Measurements from ENCODE around the gene APOC4. TPM values are rescaled to one million over a fixed set of nuclear protein-coding genes. Genes with fewer than 3 reads are reported as not detected.
"Not testable (repeated sequence)": the region's sequence is repeated elsewhere in the genome, so short reads cannot be mapped to it uniquely, and the experiment has no call there.

The APOC4 gene, protein sequence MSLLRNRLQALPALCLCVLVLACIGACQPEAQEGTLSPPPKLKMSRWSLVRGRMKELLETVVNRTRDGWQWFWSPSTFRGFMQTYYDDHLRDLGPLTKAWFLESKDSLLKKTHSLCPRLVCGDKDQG
- total RNA-seq: not detected in 2 replicates

- DNase-seq: no peak
These were observed at the start of gene APOC4 for GRCh38 chr19:44942067-44942571. APOC4 (plus strand) TSS chr19:44942237; CDS start chr19:44942278, 41 bp downstream.

GRCh38 chr19:44892932-44893331 is 49.1 kb upstream of the APOC4 start:
- DNase-seq: no peak

GRCh38 chr19:44893332-44894051 is 48.5 kb upstream of the APOC4 start:
- no peak for DNase-seq

DNA sequence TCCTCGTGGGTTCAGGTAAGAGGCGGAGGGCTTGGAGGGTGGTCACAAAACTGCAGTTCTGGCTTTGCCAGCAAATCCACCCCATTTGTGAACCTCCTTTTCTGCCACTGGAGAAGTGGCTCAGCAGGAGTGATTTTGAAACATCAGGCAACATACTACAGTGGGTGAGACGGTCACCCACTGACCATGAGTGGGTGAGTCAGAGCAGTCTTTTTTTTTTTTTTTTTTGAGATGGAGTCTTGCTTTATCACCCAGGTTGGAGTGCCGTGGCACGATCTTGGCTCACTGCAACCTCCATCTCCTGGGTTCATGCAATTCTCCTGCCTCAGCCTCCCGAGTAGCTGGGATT is 48.0 kb upstream of the APOC4 start:
- DNase-seq: no peak

DNA sequence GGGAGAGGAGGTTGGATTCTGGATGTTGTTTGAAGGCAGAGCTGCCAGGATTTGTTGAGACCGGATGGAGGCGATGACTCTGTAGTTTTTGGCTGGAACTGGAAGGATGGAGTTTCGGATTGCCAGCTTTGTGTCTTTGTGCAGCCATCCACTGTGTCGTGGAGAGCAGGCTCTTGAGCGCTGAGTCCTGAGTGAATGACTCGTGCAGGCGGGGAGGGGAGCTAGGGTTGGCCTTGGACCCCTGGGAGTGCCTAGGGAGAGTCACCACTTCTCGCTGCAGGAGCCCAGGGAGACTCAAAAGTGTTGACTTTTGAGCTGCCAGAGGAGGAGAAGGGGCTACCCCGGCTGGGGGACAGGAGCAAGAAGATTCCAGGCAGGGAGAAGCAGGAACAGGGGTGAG is 47.1 kb upstream of the APOC4 start:
- no peak for DNase-seq

DNA sequence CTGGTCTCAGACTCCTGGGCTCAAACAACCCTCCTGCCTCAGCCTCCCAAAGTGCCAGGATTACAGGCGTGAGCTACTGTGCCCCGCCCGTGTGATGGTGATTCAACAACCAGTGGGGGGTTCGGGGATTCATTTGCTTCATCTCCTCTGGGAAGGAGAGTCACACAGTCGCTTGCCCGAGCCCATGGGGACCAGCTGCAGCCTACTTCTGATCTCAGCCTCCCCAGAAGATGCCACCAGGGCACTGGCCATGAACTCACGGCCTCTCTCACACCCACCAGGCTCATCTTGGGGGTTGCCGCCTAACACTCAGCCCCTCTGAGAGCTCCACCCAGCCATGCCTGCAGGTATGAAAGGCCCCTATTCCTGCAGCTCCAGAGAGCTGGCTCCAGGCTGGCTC is 44.2 kb upstream of the APOC4 start:
- no peak for DNase-seq

GRCh38 chr19:44900328-44901244 is 41.5 kb upstream of the APOC4 start:
- DNase-seq: no peak

DNA sequence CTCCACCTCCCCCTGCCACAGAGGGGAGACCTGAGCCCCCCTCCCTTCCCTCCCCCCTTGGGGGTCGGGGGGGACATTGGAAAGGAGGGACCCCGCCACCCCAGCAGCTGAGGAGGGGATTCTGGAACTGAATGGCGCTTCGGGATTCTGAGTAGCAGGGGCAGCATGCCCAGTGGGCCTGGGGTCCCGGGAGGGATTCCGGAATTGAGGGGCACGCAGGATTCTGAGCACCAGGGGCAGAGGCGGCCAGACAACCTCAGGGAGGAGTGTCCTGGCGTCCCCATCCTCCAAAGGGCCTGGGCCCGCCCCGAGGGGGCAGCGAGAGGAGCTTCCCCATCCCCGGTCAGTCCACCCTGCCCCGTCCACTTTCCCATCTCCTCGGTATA is 38.8 kb upstream of the APOC4 start:
- no peak for DNase-seq

DNA sequence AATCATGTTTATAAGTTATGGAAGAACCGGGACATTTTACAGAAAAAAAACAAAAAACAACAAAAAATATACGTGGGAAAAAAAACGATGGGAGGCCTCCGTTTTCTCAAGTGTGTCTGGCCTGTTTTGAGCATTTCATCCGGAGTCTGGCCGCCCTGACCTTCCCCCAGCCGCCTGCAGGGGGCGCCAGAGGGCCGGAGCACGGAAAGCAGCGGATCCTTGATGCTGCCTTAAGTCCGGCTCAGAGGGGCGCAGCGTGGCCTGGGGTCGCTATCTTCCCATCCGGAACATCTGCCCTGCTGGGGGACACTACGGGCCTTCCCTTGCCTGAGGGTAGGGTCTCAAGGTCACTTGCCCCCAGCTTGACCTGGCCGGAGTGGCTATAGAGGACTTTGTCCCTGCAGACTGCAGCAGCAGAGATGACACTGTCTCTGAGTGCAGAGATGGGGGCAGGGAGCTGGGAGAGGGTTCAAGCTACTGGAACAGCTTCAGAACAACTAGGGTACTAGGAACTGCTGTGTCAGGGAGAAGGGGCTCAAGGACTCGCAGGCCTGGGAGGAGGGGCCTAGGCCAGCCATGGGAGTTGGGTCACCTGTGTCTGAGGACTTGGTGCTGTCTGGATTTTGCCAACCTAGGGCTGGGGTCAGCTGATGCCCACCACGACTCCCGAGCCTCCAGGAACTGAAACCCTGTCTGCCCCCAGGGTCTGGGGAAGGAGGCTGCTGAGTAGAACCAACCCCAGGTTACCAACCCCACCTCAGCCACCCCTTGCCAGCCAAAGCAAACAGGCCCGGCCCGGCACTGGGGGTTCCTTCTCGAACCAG is 38.2 kb upstream of the APOC4 start:
- peak; percentile 76 for DNase-seq

GRCh38 chr19:44904426-44904994 is 37.5 kb upstream of the APOC4 start:
- DNase-seq: no peak

DNA sequence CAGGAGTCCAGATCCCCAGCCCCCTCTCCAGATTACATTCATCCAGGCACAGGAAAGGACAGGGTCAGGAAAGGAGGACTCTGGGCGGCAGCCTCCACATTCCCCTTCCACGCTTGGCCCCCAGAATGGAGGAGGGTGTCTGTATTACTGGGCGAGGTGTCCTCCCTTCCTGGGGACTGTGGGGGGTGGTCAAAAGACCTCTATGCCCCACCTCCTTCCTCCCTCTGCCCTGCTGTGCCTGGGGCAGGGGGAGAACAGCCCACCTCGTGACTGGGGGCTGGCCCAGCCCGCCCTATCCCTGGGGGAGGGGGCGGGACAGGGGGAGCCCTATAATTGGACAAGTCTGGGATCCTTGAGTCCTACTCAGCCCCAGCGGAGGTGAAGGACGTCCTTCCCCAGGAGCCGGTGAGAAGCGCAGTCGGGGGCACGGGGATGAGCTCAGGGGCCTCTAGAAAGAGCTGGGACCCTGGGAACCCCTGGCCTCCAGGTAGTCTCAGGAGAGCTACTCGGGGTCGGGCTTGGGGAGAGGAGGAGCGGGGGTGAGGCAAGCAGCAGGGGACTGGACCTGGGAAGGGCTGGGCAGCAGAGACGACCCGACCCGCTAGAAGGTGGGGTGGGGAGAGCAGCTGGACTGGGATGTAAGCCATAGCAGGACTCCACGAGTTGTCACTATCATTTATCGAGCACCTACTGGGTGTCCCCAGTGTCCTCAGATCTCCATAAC is 36.4 kb upstream of the APOC4 start, which contains the start of gene APOE:
TSS of gene APOE (plus strand) at position 360 of the 724 bp plus-strand sequence. CDS start 829 bp downstream, outside the sequence.
- DNase-seq: no peak

- DNase-seq: no peak
These were observed 34.4 kb upstream of the APOC4 start for GRCh38 chr19:44907613-44908012.

GRCh38 chr19:44908074-44908835 is 33.8 kb upstream of the APOC4 start:
- no peak for DNase-seq

- DNase-seq: no peak
These were observed 33.2 kb upstream of the APOC4 start for GRCh38 chr19:44908836-44909261.

DNA sequence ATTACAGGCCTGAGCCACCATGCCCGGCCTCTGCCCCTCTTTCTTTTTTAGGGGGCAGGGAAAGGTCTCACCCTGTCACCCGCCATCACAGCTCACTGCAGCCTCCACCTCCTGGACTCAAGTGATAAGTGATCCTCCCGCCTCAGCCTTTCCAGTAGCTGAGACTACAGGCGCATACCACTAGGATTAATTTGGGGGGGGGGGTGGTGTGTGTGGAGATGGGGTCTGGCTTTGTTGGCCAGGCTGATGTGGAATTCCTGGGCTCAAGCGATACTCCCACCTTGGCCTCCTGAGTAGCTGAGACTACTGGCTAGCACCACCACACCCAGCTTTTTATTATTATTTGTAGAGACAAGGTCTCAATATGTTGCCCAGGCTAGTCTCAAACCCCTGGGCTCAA is 32.3 kb upstream of the APOC4 start:
- no peak for DNase-seq

GRCh38 chr19:44911896-44912295 is 30.1 kb upstream of the APOC4 start:
- DNase-seq: not testable (repeated sequence)

DNA sequence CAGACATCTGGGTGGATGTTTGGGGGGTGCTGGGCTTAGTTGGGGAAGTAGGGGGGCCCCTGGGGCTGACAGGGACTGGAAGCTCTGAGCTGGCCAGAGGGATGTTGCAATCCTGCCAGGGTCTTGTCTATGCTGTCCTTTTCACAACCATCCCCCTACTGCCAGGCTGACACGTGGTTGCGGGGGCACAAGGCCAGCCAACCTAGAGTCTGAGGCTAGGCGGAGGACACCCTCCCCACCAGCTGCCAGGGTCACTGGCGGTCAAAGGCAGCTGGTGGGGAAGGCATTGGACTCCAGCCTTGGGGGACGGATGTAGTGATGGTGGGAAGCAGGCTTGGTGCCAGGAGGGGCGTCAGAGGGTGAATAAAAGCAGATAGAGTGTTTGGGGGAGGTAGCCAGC is 29.2 kb upstream of the APOC4 start:
- no peak for DNase-seq

DNA sequence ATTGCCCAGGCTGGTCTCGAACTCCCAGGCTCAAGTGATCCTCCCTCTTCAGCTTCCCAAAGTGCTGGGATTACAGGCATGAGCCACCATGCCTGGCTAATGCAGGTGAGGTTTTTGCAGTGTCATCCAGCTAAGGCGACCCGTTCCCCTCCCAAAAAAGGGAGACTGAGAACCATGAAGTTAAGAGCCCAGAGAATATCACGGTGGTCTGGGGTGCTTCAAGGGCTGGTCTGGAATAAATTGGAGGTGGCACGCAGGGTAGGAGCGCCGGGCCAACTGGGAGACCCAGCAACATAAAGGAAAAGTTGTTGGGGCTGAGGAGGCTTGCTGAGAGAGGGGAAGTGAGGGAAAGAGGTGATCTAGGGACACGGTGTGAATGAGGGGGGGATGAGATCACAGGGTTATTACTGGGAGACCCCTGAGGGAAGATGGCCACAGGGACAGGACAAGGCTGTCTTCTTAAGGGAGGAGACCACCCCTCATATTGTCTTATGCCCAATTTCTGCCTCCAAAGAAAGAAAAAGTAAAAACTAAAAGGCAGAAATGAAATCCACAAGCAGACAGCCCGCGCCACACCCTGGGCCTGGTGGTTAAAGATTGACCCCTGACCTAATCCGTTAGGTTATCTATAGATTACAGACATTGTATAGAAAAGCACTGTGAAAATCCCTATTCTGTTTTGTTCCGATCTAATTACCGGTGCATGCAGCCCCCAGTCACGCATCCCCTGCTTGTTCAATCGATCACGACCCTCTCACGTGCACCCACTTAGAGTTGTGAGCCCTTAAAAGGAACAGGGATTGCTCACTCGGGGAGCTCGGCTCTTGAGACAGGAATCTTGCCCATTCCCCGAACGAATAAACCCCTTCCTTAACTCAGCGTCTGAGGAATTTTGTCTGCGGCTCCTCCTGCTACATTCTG is 28.3 kb upstream of the APOC4 start:
- DNase-seq: not testable (repeated sequence)
